Measurements from ENCODE around the gene NKX1-1.
"Not testable (repeated sequence)": the region's sequence is repeated elsewhere in the genome, so short reads cannot be mapped to it uniquely, and the experiment has no call there.

NKX1-1 gene

DNA sequence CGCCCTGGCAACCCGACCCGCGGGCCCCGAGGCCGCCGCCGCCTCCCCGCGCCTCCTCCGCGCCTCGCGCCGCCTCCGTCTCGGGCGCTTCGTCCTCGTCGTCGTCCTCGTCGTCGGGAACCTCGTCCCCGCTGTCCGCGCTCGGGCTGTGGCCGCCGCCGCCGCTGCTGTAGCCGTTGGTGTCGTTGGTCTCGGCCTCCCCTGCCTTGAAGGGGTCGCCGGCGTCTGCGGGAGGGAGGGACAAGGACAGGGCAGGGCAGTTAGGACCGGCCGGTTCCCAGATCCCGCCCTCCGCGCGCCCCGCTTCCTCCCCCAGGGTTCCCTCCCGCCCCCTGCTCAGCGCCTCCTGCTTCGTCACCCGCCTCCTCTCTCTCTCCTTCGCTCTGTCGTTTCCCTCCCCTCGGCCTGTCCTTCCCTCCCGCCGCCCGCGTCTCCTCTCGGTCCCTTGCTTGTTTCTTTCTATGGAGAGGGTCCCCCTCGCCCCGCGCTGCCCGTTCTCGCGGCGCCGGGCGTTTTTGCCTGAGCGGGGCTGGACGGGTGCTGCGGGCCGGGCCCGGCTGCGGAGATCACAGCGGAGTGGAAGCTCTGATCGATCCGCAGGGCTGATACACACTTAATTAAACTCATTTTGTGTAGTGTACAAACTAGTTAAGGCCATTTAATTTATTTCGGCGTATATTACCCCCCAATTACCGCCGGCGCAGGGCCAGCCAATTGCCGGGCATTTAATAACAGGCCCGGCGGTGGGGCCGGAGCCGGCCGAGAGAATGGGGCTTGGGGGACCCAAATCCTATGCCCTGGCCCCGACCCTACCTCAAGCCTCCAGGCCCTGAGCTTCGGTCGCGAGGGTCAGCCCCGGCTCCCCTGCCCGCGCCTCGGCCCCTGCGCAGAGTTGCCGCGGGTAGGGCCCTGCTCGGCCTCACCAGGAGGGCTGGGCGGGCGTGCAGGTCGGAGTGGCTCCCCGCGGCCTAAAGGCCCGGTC lies 2.4 kb downstream of the NKX1-1 start:
- no peak for DNase-seq

DNA sequence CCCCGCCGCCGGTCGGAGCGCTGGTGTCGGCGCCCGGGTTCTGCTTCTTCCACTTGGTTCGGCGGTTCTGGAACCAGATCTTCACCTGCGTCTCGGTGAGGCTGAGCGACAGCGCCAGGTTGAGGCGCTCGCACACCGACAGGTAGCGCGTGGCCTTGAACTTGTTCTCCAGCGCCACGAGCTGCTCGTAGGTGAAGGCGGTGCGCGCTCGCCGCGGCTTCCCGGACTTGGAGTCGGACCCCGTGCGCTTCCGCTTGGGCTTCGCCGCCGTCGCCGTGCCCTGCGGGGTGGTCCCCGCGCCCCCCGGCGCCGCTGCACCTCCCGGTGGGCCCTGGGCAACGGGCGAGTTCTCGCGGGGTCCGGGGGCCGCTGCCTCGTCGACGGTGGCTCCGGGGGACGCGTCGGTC lies 3.1 kb downstream of the NKX1-1 start:
- DNase-seq = no peak

DNA sequence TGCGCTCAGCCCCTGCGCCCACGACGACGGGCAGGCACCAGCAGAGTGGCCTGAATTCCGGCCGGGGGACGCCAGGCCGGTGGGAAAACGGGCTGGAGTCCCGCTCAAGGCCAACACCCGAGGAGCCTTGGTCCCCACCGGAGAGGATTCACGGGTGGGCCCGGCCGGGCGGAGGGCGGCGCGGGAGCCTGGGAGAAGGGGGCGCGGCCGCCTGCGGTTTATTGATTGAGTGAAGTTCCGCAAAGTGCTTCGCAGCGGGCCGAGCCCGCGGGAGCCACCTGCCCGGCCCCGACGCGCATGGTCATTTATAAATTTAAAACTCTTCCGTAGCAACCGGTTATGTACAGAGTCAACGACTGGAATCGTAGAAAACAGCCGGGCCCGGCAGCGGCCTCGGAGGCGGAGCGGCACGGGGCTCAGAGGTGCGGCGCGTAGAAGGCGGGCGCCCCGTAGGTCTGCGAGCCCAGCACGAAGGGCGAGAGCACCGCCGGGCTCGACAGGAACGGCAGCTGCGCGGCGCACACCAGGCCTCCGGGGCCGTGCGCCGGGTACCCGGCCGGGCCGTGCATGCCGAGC lies 3.6 kb downstream of the NKX1-1 start:
- DNase-seq = no peak

DNA sequence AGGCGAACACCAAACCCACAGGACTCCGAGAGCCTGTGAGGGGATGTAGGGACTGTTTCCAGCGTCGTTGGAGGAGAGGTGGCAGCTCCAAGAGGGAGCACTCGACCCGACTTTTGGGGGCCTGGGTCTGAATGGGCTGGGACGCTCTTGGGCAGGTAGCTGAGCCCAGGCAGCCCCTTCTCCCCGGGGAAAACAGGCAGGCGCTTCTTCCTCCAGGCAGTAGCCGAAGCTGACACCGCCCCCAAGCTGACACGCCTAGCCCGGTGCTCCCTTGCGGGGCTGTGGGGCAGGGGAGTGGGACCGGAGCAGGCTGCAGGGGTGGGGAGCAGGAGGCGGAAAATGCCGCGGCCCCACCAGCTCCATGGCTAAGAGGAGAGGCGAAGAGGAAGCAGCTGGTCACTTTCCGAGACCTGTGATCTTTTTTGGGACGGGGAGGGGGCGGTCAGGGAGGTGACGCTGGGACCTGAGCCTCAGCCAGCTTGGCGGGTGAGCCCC lies 4.2 kb downstream of the NKX1-1 start:
- DNase-seq = no peak

DNA sequence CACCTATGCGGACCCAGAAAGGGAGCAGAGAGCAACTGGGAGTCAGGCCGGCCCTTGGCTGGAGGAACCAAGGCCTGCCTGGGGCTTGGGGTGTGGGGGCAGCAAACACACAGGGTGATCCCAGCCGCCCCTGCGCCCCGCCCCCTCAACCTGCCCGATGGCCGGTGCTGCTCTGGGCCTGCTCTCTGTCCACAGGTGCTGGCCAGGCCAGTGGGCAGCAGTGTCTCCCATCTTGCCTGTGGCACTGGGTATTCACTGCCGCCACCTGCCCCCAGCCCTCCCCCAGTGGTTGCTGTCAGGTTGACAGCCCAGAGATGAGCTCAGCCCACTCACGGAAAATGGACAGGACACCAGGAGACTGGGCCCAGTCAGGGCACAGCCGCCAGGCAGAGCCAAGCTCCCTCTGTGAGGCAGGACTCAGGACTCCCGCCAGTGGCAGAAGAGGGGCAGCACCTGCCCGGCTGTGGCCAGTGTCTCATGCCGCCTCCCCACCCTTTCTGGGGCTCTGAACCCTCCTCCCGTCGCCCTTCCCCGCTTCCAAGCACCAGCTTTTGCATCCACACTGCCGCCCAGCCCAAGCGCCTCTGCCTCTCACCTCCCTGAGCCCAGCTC lies 4.7 kb downstream of the NKX1-1 start:
- no peak for DNase-seq

DNA sequence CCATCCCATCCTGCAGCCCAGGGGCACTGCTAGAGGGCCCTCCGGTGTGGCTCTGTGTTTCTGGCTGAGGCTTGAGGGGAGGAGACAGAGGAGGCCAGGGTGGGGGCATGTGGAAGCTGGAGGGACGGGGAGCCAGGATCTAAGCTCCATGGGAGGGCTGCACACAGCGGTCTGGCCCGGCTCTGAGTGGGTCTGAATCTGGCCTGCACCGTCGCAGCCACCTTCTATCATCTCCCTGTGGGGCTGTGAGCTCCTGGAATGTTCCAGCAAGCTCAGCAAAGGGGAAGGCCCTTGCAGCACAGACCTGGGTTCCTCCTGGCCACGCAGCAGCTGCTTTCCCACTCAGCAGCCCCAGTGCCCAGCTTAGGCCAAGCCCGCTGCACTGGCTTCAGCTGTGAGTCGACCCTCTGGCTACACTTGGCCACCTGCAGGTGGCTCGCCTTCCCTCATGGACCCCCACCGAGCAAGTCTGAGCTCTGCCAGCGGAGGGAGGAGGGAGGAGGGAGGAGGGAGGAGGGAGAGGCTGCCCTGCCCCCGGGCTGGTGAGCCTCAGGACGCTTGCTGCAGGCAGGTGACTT lies 5.3 kb downstream of the NKX1-1 start:
- no peak for DNase-seq

DNA sequence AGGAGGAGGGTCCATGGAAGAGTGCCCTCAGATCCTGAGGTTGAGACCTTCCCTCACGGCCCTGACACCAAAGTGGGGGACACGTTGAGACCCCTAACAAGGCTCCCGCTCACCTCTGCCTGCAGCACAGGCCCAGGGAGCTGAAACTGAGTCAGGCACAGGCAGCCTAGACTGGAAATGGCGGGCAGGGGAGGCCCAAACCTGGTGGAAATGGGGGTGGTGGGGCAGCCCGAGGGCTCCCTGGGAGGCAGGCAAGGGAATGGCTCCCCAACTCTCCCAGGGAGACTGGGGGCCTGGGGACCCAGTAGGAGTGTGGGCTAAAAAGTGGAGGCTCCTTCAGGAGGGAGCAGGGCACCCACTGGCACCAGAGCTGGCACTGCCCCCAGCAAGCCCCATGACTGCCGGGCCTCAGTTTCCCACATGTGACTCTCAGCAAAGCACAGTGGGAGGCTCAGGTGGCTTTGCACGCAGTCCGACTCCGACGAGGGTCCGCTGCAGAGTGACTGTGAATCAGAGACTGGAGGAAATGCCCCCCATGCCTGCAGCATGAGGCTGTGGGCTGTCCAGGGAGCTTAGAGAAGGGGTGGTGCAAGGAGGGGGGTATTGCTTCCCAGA lies 5.9 kb downstream of the NKX1-1 start:
- DNase-seq = no peak

DNA sequence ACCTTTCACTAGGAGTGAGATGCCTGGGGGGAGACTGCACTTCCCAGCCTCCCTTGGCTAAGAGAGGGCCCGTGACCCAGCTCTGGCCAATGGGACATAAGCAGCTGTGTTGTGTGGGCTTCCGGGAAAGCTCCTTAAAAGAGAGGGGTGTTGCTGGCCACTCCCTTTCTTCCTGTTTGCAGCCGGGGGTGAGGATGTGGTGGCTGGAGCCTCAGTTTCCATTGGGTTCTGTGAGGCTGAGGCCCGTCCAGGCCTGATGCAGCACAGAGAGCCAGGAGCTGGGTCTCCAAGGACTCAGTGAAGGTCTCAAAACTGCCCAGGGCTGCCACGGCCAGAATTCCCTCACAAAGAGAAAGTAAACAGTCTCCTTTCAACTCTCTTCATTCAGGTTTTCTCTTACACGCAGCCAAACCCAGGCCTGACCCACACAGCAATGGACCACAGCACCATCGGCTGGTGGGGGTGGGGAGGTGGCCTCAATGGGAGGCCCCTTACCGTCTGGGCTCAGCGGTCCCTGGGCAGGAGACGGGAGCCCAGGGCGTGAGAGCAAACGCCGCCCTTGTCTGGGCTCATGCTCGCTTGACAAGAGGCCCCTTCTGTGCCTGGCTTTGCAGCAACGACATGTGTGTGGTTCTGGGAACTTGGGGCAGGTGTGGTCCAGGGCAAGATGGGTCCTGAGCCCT lies 6.6 kb downstream of the NKX1-1 start:
- DNase-seq = no peak

DNA sequence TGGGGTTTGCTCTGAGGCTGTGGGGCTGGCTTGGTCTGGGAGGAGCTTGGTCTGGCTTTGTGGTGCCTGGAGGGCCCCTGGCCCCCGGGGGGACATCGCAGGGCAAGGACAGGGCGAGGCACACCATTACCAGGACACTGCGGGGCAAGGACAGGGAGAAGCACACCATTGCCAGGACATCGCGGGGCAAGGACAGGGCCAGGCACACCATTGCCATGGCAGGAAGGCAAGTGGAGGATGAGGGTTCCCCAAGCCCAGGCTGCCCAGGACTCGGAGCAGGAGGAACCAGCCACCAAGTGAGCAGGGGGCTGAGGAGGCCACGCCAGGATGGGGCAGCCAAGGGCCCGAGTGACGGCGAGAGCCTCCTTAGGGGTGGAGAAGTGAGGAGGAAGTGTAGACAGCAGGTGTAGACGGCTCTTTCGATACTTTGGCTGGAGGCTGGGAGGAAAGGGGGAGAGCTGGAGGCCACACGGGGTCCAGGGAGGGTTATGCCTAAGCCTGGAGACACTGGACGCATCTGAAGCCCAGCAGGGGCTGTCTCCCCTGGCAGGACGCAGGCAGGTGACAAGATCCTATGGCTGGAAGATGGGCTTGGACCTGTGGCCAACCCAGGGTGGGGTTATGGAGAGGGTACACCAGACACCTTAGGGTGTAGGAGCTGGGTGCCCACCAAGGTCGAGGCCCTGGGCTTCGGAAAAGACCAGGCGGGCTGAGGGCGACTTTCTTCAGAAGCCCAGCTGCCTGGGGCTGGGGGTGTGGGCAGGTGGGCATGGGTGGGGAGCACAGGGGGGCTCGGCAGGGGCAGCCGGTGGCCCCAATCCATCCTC lies 7.3 kb downstream of the NKX1-1 start:
- DNase-seq = no peak

DNA sequence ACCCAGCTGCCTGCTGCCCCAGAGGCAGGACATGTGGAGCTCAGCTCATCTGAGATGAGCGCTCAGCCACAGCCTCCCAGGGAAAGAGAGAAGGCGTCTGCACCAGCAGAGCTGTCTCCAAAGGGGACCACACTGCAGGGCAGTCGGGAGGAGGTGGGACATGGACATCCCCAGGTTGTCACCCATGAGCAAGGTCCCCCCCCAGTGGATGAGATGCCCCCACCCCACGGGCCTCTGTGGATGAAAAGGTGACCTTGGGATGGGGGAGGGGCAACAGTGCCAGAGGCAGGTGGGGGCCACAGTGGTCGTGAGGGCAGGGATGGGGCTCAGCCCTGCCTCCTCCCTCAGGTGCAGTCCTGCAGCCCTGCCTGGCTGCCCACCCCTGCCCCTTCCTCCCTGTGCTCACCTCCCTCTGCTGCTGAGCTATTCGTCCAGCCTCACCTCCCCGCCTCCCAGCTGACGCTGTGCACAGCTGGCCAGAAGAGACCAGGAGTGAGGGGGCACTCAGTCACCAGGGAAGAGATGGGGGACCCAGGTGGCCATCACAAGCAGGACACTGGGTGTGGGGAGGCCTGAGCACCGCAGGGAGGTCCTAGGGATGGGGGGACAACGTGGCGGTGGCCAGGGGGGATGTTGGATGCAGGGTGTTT lies 9.3 kb downstream of the NKX1-1 start:
- DNase-seq = no peak

DNA sequence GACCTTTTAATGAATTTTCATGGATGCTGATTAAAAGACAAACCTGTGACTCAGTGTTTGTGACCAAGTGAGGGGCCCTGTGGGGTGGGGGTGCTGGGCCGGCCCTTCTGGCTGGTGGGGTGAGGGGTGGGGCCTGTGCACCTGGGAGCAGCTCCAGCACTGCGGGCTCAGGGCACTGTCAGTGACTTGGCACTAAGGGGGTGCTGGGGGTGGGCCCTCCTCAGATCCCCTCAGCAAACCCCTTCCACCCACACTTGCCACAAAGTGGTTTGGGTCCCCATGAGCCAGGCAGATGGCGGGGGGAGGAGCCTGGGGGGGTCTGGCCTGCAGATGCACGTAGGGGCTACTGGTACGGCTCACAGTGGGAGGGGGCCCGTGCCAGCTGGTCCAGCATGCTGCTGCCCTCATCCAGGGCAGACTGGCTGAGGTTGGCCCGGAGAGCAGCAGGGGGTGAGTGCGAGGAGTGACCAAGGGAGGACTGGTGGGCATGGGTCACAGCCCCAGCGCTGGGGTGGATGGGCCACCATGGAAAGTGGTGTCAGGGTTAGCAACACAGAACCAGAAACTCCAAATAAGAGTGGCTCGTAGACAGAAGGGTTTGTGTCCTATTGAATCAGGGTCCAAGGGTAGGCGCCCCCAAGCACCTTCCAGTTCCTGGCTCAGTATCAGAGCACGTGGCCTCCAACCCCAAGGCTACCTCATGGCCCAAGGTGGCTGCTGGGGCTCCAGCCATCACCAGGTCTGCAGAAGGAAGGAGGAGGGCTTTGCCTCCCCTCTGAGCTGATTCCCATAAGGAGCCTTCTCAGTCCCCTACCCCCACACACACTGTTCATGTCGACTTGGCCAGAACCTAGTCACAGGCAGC lies 10.1 kb downstream of the NKX1-1 start:
- DNase-seq = no peak

DNA sequence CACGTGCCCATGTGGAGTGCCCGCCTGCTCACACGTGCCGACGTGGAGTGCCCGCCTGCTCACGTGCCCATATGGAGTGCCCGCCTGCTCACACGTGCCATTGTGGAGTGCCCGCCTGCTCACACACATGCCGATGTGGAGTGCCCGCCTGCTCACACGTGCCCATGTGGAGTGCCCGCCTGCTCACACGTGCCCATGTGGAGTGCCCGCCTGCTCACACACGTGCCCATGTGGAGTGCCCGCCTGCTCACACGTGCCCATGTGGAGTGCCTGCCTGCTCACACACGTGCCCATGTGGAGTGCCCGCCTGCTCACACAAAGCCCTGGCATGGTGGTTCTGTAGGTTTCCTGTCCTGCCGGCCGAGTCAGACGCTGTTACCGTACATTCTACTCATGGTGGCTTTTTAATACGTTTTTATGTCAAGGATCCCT lies 10.8 kb downstream of the NKX1-1 start:
- DNase-seq = not testable (repeated sequence)

DNA sequence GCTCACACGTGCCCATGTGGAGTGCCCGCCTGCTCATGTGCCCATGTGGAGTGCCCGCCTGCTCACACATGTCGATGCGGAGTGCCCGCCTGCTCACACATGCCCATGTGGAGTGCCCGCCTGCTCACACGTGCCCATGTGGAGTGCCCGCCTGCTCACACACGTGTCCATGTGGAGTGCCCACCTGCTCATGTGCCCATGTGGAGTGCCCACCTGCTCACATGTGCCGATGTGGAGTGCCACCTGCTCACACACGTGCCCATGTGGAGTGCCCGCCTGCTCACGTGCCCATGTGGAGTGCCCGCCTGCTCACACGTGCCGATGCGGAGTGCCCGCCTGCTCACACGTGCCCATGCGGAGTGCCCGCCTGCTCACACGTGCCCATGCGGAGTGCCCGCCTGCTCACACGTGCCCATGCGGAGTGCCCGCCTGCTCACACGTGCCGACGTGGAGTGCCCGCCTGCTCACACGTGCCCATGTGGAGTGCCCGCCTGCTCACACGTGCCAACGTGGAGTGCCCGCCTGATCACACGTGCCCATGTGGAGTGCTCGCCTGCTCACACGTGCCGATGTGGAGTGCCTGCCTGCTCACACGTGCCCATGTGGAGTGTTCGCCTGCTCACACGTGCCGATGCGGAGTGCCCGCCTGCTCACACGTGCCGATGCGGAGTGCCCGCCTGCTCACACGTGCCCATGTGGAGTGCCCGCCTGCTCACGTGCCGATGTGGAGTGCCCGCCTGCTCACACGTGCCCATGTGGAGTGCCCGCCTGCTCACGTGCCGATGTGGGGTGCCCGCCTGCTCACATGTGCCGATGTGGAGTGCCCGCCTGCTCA lies 11.5 kb downstream of the NKX1-1 start:
- not testable (repeated sequence) for DNase-seq

DNA sequence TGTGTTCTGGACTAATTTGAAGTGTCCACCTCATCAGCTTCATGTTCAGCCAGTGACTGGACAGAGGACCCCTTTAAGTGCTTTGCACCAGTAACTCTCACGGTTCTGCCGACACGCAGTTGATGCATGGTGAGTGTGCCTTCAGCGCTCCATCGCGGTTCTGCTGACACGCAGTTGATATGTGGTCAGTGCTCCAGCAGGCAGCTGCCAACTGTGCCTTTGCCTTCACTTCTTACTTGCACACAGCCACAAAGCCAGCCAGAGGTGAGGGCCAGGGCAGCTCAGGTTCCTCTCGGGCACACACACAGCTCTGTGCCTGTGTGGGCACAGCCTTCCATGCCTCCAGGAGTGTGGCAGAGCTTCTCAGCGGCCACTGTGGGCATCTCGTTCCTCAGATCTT lies 12.4 kb downstream of the NKX1-1 start:
- DNase-seq = no peak

DNA sequence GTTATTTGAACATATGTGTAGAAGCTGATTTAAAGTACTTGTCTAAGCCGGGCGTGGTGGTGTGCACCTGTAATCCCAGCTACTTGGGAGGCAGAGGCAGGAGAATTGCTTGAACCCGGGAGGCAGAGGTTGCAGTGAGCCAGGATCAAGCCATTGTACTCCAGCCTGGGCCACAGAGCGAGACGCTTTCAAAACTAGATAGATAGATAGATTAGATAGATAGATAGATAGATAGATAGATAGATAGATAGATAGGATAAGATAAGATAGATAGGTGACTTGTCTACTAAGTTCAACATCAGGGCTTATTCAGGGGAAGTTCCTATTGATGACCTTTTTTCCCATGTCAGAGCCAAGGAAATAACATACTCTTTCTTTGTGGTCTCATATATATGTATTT lies 12.9 kb downstream of the NKX1-1 start:
- not testable (repeated sequence) for DNase-seq

DNA sequence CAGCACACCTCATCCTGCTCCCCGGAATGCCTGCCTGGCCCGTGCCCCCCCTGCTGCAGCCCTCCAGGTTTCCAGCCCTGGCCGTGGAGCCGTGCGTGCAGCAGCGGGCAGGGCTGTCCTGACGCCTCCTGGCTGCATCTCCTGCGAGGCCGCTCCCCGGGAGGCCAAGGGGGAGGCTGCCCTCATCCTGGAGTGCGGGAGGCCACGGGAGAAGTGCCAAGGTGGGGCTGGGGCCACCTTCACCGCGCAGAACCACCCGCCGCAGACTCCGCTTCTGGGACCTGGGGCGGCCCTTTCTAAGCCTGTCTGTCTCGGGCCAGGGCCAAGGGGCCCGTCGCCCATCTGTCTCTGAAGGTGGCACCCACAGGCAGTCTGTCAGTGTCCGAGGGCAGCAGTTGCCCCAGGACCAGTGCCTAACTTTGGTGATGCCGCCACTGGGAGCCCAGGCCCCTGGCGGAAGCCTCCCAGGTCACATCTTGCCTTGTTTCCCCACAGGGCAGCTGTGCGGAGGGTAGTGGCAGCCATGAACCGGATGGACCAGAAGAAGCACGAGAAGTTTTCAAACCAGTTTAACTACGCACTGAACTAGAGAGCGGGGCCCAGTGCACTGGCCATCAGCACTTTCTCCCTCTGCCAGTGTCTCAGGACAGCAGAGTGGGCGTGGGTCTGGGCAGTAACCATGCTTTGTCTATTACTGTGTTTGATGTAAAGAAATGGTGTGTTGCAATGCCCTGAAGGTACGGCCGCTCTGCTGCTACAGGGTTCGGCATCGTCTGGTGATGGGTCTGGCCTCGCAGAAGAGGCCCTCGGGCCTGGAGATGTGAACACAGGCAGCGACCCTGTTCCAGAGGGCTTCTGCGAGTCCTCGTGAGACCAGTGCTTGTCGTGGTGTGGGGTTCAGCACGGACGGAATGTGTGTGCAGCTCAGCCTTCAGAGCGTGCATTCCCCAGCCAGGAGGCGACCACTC lies 20.6 kb downstream of the NKX1-1 start:
- DNase-seq = no peak

DNA sequence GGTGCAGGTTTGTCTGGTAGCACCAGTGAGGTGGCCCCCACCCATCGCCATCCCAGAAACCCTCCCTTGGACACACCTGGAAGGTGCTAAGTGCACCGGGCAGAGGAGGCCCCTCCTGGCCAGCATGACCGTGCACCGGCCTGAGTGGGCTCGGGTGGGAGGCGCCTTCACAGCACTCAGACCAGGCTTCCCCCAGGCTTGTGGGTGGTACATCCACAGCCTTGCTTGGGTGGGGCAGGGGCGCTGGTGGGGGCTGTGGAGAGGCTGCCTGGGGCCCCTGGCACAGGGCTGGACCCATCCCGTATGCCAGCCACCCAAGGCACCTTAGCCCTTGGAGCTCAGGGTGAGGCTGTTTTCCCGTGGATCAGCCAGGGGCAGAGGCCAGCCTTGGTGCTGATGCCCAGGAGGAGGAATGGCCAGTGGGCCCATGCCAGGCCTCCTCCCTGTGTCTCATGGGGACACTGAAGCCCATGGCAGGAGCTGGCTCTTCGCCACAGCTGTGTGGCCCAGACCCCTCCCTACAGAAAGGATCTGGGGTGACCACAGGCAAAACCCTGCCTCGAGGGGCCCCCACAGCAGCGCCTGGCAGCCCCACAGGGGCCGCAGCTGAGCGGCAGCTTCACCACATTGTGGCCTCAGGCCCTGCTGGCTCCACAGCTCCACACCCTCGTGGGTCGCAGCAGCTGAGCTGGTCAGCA lies 21.4 kb downstream of the NKX1-1 start:
- no peak for DNase-seq
